ENCODE results near the gene GGA1.

Gene GGA1

DNA sequence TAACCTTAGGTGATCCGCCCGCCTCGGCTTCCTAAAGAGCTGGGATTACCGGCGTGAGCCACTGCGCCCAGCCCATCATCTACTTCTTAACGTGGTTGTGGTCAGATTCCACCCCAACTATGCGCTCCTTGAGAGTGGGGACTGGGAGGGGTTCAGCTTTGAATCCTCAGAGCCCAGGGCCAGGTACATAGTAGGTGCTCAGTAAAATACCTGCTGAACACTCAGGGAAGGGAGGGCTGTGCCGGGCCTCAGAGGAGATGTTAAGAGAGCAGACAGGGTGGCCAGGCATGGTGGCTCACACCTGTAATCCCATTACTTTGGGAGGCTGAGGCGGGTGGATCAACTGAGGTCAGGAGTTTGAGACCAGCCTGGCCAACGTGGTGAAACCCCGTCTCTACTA is 65.6 kb downstream of the GGA1 start:
- DNase-seq (ENCODE audit: low read depth in 2 of 2), result no peak

- DNase-seq (ENCODE audit: low read depth in 2 of 2), result peak; percentile 55 to 75
These were observed 66.6 kb downstream of the GGA1 start, which contains the start of gene LGALS1 for GRCh38 chr22:37674951-37675929. Gene LGALS1 (plus strand): TSS chr22:37675636. CDS start chr22:37675703, 67 bp downstream.

- DNase-seq (ENCODE audit: low read depth in 2 of 2), result no peak
These were observed 67.5 kb downstream of the GGA1 start for GRCh38 chr22:37675930-37676735.

- DNase-seq (ENCODE audit: low read depth in 2 of 2), result peak; percentile 90 to 91
These were observed 68.3 kb downstream of the GGA1 start for GRCh38 chr22:37676736-37677492.

DNA sequence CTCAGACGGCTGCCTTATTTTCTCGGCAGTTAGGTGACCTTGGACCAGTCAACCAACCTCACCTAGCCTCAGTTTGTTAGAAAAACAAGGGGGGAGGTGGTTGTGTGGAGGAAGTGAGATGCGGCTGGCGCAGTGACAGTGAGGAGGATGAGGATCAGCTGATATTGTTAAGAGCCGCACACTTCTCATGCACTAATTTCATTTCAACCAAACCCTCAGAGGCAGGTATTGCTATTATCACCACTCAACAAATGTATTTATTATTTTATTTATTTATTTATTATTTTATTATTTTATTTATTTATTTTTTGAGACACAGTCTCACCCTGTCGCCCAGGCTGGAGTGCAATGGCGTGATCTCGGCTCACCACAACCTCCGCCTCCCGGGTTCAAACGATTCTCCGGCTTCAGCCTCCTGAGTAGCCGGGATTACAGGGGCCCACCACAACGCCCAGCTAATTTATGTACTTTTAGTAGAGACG is 68.9 kb downstream of the GGA1 start:
- no peak for DNase-seq (ENCODE audit: low read depth in 2 of 2)

DNA sequence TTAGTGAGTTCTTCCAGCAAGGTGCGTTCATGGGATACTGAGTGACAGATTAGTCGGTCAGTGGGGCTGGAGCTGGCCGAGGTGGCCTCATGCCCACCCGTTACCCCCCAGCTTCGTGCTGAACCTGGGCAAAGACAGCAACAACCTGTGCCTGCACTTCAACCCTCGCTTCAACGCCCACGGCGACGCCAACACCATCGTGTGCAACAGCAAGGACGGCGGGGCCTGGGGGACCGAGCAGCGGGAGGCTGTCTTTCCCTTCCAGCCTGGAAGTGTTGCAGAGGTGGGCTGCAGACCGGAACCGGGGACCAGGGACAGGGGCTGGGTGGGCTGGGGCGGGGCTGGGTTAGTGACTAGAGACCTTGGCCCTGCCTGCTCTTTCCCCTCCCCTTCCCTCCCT is 69.7 kb downstream of the GGA1 start:
- no peak for DNase-seq (ENCODE audit: low read depth in 2 of 2)

DNA sequence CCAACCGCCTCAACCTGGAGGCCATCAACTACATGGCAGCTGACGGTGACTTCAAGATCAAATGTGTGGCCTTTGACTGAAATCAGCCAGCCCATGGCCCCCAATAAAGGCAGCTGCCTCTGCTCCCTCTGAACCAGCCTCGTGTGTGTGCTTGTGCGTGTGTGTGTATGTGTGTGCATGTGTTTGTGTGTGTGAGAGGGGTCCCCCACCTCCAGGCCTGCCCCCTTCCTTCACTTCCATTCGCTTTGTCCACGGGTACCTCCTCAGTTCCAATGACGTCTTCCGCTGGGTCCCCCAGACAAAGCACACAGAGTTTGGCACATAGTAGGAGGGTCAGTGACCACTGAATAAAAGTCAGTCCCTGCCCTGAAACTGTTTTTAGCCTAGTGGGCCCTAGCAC is 71.0 kb downstream of the GGA1 start:
- DNase-seq (ENCODE audit: low read depth in 2 of 2), result no peak

DNA sequence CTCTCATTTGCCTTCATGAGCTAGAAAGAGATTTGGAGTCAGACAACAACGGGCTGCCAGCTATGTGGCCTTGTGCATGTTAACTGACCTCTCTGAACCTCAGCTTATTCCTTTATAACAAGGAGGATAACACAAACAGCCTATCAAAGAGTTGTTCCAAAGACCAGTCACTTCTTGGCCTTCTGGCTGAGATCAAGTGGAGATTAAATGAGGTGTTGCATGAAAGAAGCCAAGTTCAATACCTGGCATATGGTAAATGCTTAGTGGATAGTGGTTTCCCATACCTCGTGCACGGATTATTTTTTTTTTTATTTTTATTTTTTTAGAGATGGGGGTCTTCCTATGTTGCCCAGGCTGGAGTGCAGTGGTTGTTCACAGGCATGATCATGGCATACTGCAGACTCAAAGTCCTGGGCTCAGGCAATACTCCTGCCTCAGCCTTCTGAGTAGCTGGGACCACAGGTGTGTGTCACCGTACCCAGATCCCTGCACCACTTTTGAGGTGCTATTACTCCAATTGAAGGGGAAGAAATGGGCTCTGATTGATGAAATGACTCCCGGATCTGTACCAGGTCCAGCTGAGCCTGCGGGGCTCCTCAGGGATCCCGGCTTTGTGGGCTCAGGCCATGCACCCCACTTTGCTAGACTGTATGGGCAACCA is 71.7 kb downstream of the GGA1 start:
- no peak for DNase-seq (ENCODE audit: low read depth in 2 of 2)

- no peak for DNase-seq (ENCODE audit: low read depth in 2 of 2)
These were observed 72.4 kb downstream of the GGA1 start for GRCh38 chr22:37681001-37681424.

DNA sequence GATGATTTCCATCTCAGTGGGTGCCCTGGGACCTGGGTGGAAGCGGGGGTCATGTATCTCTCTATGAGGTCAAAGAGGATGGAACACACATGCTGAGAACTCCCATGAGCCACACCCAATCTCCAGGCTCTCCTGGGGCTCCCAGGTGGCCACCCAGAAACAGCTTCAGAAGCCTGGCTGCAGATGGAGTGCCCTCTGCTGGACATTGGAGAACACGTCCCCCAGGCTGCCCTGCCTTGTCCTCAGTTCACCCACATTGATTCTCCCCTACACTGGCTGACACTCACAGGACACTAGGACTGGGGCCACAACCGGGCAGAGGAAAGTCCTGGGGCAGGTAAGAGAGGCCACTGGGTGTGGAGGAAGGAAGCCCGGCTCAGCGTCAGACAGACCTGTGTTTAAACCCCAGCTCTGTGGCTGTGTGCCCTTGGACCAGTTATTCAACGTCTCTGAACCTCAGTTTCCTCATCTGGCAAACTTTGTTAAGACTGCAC is 73.0 kb downstream of the GGA1 start:
- DNase-seq (ENCODE audit: low read depth in 2 of 2), result peak; percentile 62 to 71

All from stimulated activated CD4-positive, alpha-beta T cell treated with anti-CD3 and anti-CD28 coated beads, Interleukin-4, amount 100 ng/mL, for 48 hours (primary cell).